Measurements from ENCODE around the gene PLXNC1.

DNA sequence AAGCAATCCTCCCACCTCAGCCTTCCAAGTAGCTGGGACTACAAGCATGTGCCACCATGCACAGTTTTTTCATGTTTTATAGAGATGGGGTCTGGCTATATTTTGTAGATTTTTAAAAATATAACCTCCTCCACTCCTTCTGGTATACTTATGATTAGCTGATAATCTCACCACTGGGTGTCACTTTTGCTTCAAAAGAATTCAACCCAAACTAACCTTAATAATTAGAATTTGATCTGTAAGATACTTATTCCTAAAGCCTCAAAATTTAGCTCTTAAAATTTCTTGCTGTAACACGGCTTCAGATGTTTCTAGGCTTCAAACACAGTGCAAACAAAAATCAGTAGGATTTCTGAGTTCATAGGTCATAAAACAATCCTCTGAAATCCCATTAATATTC is 181.0 kb downstream of the PLXNC1 start:
- TF ChIP-seq, protein P1, sequence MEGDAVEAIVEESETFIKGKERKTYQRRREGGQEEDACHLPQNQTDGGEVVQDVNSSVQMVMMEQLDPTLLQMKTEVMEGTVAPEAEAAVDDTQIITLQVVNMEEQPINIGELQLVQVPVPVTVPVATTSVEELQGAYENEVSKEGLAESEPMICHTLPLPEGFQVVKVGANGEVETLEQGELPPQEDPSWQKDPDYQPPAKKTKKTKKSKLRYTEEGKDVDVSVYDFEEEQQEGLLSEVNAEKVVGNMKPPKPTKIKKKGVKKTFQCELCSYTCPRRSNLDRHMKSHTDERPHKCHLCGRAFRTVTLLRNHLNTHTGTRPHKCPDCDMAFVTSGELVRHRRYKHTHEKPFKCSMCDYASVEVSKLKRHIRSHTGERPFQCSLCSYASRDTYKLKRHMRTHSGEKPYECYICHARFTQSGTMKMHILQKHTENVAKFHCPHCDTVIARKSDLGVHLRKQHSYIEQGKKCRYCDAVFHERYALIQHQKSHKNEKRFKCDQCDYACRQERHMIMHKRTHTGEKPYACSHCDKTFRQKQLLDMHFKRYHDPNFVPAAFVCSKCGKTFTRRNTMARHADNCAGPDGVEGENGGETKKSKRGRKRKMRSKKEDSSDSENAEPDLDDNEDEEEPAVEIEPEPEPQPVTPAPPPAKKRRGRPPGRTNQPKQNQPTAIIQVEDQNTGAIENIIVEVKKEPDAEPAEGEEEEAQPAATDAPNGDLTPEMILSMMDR (IDR thresholded peaks at IDR 0.05; ENCODE audit: low read depth, low read length, missing input control): no peak
- TF ChIP-seq GABPA (IDR thresholded peaks at IDR 0.05 in 1 of 2, conservative IDR thresholded peaks at IDR 0.05 in 1 of 2): no peak
